ENCODE data around the gene SERHL2. TPM values are rescaled to one million over a fixed set of nuclear protein-coding genes. Genes with fewer than 3 reads are reported as not detected.
"Not testable (repeated sequence)": the region's sequence is repeated elsewhere in the genome, so short reads cannot be mapped to it uniquely, and the experiment has no call there.

SERHL2 gene
- 0.60 TPM for total RNA-seq

- ATAC-seq (peak; percentile 97), DNase-seq (ENCODE audit: low spot score) (peak; percentile 85)
These were observed at the start of gene SERHL2 for GRCh38 chr22:42553475-42554361. Gene SERHL2, plus strand, starts transcription at chr22:42553956. Its CDS starts 65 bp downstream, at chr22:42554021.

- not testable (repeated sequence) for DNase-seq (ENCODE audit: low spot score); ATAC-seq
These were observed 45.3 kb upstream of the SERHL2 start for GRCh38 chr22:42508327-42508974.

- not testable (repeated sequence) for ATAC-seq; DNase-seq (ENCODE audit: low spot score)
These were observed 44.8 kb upstream of the SERHL2 start for GRCh38 chr22:42508975-42509364.

- ATAC-seq: no peak
These were observed 44.2 kb upstream of the SERHL2 start for GRCh38 chr22:42509548-42509947.

GRCh38 chr22:42511401-42511891 lies 42.3 kb upstream of the SERHL2 start:
- ATAC-seq (no peak), DNase-seq (ENCODE audit: low spot score) (no peak)

More at GRCh38 chr22:42509548-42509947, 44.2 kb upstream of the SERHL2 start:
- DNase-seq (ENCODE audit: low spot score): no peak

GRCh38 chr22:42512273-42512990 lies 41.3 kb upstream of the SERHL2 start:
- peak; percentile 37 for ATAC-seq
- not testable (repeated sequence) for DNase-seq (ENCODE audit: low spot score)

GRCh38 chr22:42514331-42514730 lies 39.4 kb upstream of the SERHL2 start:
- DNase-seq (ENCODE audit: low spot score); ATAC-seq: not testable (repeated sequence)

- not testable (repeated sequence) for DNase-seq (ENCODE audit: low spot score)
These were observed 38.5 kb upstream of the SERHL2 start for GRCh38 chr22:42515304-42515703.

GRCh38 chr22:42515896-42516295 lies 37.9 kb upstream of the SERHL2 start:
- DNase-seq (ENCODE audit: low spot score) (peak; percentile 81), ATAC-seq (peak; percentile 57)

More at GRCh38 chr22:42515304-42515703, 38.5 kb upstream of the SERHL2 start:
- ATAC-seq: not testable (repeated sequence)

- not testable (repeated sequence) for ATAC-seq; DNase-seq (ENCODE audit: low spot score)
These were observed 36.7 kb upstream of the SERHL2 start for GRCh38 chr22:42517103-42517502.

- ATAC-seq: peak; percentile 6
- DNase-seq (ENCODE audit: low spot score): not testable (repeated sequence)
These were observed 34.9 kb upstream of the SERHL2 start for GRCh38 chr22:42518638-42519524.

- ATAC-seq (peak; percentile 95), DNase-seq (ENCODE audit: low spot score) (peak; percentile 81)
These were observed 34.0 kb upstream of the SERHL2 start, which contains the start of gene RRP7A for GRCh38 chr22:42519525-42520401. Gene RRP7A, minus strand, starts transcription at chr22:42519796. Its CDS starts 10 bp downstream, at chr22:42519786.

GRCh38 chr22:42521228-42521546 lies 32.6 kb upstream of the SERHL2 start:
- ATAC-seq (no peak), DNase-seq (ENCODE audit: low spot score) (no peak)

- DNase-seq (ENCODE audit: low spot score): no peak
- no peak for ATAC-seq
These were observed 31.2 kb upstream of the SERHL2 start for GRCh38 chr22:42522546-42522945.

GRCh38 chr22:42528591-42529307 lies 25.0 kb upstream of the SERHL2 start:
- no peak for DNase-seq (ENCODE audit: low spot score)

GRCh38 chr22:42529435-42529834 lies 24.3 kb upstream of the SERHL2 start:
- not testable (repeated sequence) for DNase-seq (ENCODE audit: low spot score); ATAC-seq

More at GRCh38 chr22:42528591-42529307, 25.0 kb upstream of the SERHL2 start:
- no peak for ATAC-seq

GRCh38 chr22:42531401-42532084 lies 22.2 kb upstream of the SERHL2 start:
- DNase-seq (ENCODE audit: low spot score); ATAC-seq: not testable (repeated sequence)

- ATAC-seq: no peak
- no peak for DNase-seq (ENCODE audit: low spot score)
These were observed 20.1 kb upstream of the SERHL2 start for GRCh38 chr22:42533638-42533977.

Data from left lobe of liver (tissue), 2 donors.